ENCODE data around the gene SFXN2.
A peak's percentile ranks its signal among the peaks of the same experiment; 100 is the strongest.
"Not testable (repeated sequence)": the region's sequence is repeated elsewhere in the genome, so short reads cannot be mapped to it uniquely, and the experiment has no call there.

Gene SFXN2

GRCh38 chr10:102721954-102722353 is 7.5 kb downstream of the SFXN2 start:
- no peak for DNase-seq

GRCh38 chr10:102723989-102724388 is 9.6 kb downstream of the SFXN2 start:
- DNase-seq, result no peak

- DNase-seq, result no peak
Observed at GRCh38 chr10:102726274-102726673, 11.8 kb downstream of the SFXN2 start.

- no peak for DNase-seq
Observed at GRCh38 chr10:102727037-102727818, 12.8 kb downstream of the SFXN2 start.

GRCh38 chr10:102729029-102730026 is 14.9 kb downstream of the SFXN2 start:
- peak; percentile 30 for DNase-seq

- no peak for DNase-seq
Observed at GRCh38 chr10:102731222-102731800, 16.9 kb downstream of the SFXN2 start.

- no peak for DNase-seq
Observed at GRCh38 chr10:102732661-102733060, 18.2 kb downstream of the SFXN2 start.

- no peak for DNase-seq
Observed at GRCh38 chr10:102735065-102735562, 20.7 kb downstream of the SFXN2 start.

- no peak for DNase-seq
Observed at GRCh38 chr10:102738692-102739121, 24.3 kb downstream of the SFXN2 start.

GRCh38 chr10:102740229-102740628 is 25.8 kb downstream of the SFXN2 start:
- no peak for DNase-seq

- no peak for DNase-seq
Observed at GRCh38 chr10:102741726-102742237, 27.3 kb downstream of the SFXN2 start.

- not testable (repeated sequence) for DNase-seq
Observed at GRCh38 chr10:102742313-102742712, 27.9 kb downstream of the SFXN2 start.

GRCh38 chr10:102743078-102743587 is 28.7 kb downstream of the SFXN2 start:
- DNase-seq, result no peak

GRCh38 chr10:102743588-102744373 is 29.3 kb downstream of the SFXN2 start, which contains the start of gene WBP1L:
TSS of gene WBP1L (plus strand) at chr10:102743948. CDS start at chr10:102744054, 106 bp downstream.
- peak; percentile 90 for DNase-seq

- DNase-seq, result no peak
Observed at GRCh38 chr10:102744374-102745051, 30.1 kb downstream of the SFXN2 start.

GRCh38 chr10:102745157-102745556 is 30.7 kb downstream of the SFXN2 start:
- no peak for DNase-seq

GRCh38 chr10:102752266-102752930 is 38.0 kb downstream of the SFXN2 start:
- DNase-seq, result no peak

GRCh38 chr10:102752934-102753664 is 38.7 kb downstream of the SFXN2 start:
- no peak for DNase-seq

GRCh38 chr10:102753718-102754117 is 39.3 kb downstream of the SFXN2 start:
- no peak for DNase-seq

- DNase-seq, result no peak
Observed at GRCh38 chr10:102757323-102757722, 42.9 kb downstream of the SFXN2 start.
